HFFc6 (cell line): ENCODE results near the gene GNB1L. TPM values are rescaled to one million over a fixed set of nuclear protein-coding genes. Genes with fewer than 3 reads are reported as not detected.

Experiments used
- DNase-seq: peaks from one replicate; pipeline ENCODE4 v3.0.0-alpha.2; 2018
- H3K27ac Mint-ChIP-seq: 2 replicates; pipeline ENCODE4 v1.8.0; 2020; ENCODE audit warnings: mild to moderate bottlenecking, mixed read lengths
- H3K27me3 Mint-ChIP-seq: 2 replicates; pipeline ENCODE4 v1.8.0; 2021; ENCODE audit warnings: mild to moderate bottlenecking, moderate library complexity, mixed read lengths; ENCODE audit not compliant: insufficient read depth
- H3K36me3 Mint-ChIP-seq: 2 replicates; pipeline ENCODE4 v1.8.0; 2021; ENCODE audit warnings: low read depth, mixed read lengths
- H3K4me1 Mint-ChIP-seq: 2 replicates; pipeline ENCODE4 v1.8.0; 2020; ENCODE audit warnings: low read depth, mixed read lengths
- H3K4me3 Mint-ChIP-seq: 2 replicates; pipeline ENCODE4 v1.8.0; 2020; ENCODE audit warnings: mild to moderate bottlenecking, moderate library complexity, mixed read lengths
- H3K9me3 Mint-ChIP-seq: 2 replicates; pipeline ENCODE4 v1.8.0; 2020; ENCODE audit warnings: mild to moderate bottlenecking, mixed read lengths
- CTCF ChIP-seq: fragments of 200-600 bp; sonication (generic); IDR thresholded peaks from 2 replicates; pipeline ENCODE4 v1.5.0; 2021; ENCODE audit warnings: antibody characterized with exemption, mild to moderate bottlenecking
- total RNA-seq, 6 experiments: library from RNA; stranded (reverse); fragmentation: NEBNext Ultra II Directional; extraction: Animal tissue kit (Norgen Biotek cat#: 25700); gene quantifications; 2 replicates in 1 of 6; 3 replicates in 5 of 6; pipeline ENCODE4 v1.2.3, GENCODE V29; 2021

The GNB1L gene
- total RNA-seq, 6 experiments from 2014 or later = 6.6 to 9.6 (median 7.6) TPM

DNA sequence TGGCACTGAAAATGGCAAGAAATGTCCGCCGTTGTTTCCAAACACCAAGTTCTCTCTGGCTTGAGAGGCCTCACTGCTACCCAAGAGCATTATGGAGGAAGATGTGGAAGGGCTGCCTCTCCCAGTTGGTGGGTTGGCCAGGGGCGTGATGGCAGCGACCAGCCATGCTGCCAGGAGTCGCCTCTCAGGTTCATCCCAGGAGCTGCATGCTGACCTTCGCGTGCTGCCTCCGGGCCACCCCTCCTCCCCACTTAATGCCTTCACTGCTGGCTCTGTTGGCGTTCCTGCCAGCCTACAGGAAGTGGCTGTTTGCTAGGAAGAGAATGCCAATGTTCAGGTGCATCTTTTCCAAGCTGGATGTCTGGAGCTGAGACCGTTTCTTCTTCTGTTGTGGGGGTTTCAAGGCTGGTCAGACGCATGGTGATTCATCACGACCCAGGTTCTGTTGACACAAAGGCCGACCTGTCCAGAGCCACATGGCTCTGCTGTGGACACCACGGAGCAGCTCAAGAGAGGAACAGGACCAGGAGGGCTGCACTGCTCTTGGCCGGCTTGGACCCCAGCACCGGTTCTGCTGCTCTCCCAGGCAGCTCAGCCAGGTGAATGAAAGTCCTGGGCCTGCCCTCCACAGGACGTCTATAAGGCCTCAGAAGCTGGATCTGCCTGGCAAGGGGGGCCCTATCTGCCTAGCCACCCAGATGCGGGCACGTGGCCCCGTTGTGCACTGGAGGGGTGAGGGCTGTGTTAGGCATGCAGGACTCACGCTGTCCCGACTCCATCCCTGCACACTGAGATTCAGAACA lies 69.0 kb downstream of the GNB1L start:
- H3K27ac Mint-ChIP-seq = no peak overlapping the region
- H3K4me3 Mint-ChIP-seq = no peak overlapping the region
- no peaks in the 10 kb centered on the region; the same call in 1 of the 2 replicates for H3K27me3 Mint-ChIP-seq
- H3K36me3 Mint-ChIP-seq = peaks cover 4% of the 10 kb centered on the region; the same call in 1 of the 2 replicates
- TF ChIP-seq CTCF = no peak
- DNase-seq = no peak
- peaks cover under 1% of the 10 kb centered on the region for H3K4me1 Mint-ChIP-seq
- H3K9me3 Mint-ChIP-seq = no peaks in the 10 kb centered on the region

DNA sequence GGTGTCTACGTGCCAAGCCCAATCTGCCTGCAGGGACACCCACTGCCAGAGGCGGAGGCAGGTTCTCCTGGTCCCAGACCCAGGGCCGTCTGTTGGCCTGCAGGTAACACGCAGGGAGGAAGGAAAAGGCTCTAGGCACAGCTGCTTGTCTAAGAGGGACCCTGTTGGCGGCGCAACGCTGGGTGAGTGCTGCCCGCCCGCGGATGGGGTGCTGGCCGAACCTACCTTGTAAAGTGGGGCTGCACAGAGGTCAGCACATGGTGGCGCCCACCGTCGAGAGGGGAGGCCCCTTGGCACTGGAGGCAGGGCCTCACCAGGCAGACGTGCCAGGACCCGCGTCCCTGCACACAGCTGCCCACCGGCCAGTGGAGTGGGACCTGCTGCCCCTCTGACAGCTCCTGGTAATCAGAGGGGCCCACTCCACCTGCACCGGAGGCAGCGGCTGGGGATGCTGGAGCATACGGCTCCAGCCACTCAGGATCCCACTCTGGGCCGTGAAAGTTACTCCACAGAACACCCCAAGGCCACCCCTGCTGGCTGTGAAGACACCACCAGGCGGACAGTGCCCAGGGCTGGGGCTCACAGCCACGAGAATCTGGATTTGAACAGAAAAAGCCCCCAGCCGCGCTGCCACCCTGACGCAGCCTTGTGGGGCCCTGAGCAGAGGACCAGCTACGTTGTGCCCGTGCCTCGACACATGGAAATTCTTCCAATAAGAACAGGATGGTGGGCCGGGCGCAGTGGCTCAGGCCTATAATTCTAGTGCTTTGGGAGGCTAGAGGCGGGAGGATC lies 70.1 kb downstream of the GNB1L start:
- Mint-ChIP-seq H3K27ac (no peak overlapping the region), H3K4me1 (peaks cover 12% of the 10 kb centered on the region), H3K36me3 (no peaks in the 10 kb centered on the region), H3K27me3 (no peaks in the 10 kb centered on the region; the same call in 1 of the 2 replicates), H3K4me3 (no peak overlapping the region), H3K9me3 (no peaks in the 10 kb centered on the region)
- DNase-seq = no peak
- no peak for TF ChIP-seq CTCF

DNA sequence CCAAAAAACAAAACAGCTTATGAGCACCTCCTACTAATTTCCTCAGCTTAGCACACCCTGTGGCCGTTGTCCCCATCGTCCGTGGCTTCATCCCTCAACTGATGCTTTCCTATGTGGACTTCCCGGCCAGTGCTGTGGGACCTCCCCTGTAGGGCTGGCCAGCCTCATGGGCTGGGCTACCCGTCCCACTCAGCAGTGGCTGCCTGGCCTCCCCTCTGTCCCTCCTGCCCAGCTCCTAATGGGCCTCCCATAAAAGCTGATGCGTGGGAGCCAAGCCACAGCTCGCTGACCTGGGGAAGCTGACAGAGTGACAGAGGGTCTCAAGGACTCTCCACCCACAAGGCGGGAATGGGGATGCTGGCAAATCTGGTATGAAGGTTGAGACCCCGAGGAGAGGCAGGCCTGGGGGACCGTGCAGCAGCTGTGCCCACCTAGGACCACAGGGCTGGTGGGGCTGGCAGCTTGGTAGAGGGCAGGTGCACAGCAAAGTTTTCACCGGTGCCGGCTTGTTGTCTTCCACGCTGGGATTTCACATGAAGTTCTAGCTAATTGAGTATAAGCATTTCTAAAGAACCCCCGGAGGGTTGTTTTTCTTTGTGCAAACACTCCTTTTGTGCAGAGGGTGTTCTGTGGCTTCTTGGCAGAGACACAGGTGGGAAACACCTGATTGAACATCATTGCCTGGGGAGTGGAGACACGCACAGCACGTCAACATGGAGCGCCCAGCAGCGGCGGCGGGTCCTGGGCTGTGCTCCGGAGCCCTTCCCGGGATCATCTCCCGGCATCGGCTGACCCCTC lies 70.9 kb downstream of the GNB1L start:
- Mint-ChIP-seq H3K9me3 (no peaks in the 10 kb centered on the region), H3K36me3 (no peaks in the 10 kb centered on the region), H3K4me3 (no peak overlapping the region), H3K27ac (no peak overlapping the region), H3K27me3 (no peaks in the 10 kb centered on the region; the same call in 1 of the 2 replicates), H3K4me1 (peaks cover 18% of the 10 kb centered on the region)
- TF ChIP-seq CTCF = no peak
- no peak for DNase-seq

DNA sequence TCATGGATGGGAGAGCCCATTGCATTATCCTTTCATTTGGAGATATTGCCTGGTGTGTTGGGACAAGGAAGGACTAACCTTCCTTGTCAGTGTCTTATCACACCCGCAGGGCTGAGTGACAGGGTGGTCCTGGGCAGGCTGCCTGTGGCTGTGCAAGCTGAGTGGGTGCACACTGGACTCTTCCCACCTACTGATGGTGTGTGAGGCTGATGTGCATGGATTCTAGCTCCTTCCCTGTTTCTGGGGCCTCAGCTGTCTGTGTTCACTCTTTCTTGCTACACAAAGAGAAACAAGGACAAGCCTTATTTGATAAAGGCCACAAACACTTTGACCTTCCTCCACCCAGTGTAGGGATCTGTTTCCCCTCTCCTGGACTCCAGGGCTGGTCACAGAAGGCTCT lies 72.1 kb downstream of the GNB1L start:
- TF ChIP-seq CTCF = no peak

GRCh38 chr22:19779685-19780268 lies 74.9 kb downstream of the GNB1L start:
- no peak for DNase-seq
- Mint-ChIP-seq H3K4me3 (0 out of 2 replicates have a peak overlapping the region, but pooled peaks have one; percentile 2), H3K27ac (peak overlapping the region; percentile 5; the same call in 1 of the 2 replicates), H3K4me1 (peaks cover 18% of the 10 kb centered on the region), H3K27me3 (no peaks in the 10 kb centered on the region; the same call in none of the 2 replicates), H3K9me3 (no peaks in the 10 kb centered on the region), H3K36me3 (no peaks in the 10 kb centered on the region)
- TF ChIP-seq CTCF = no peak

More for the DNA sequence above, 72.1 kb downstream of the GNB1L start:
- H3K27me3 Mint-ChIP-seq = no peaks in the 10 kb centered on the region; the same call in none of the 2 replicates
- no peaks in the 10 kb centered on the region for H3K36me3 Mint-ChIP-seq
- no peak for DNase-seq
- no peak overlapping the region for H3K27ac Mint-ChIP-seq
- no peaks in the 10 kb centered on the region for H3K9me3 Mint-ChIP-seq
- no peak overlapping the region for H3K4me3 Mint-ChIP-seq
- peaks cover 18% of the 10 kb centered on the region for H3K4me1 Mint-ChIP-seq
